GM12872 (cell line): ENCODE data around the gene NEDD4.

Experiments used
- CTCF ChIP-seq: IDR thresholded peaks from 3 replicates; pipeline ENCODE4 v1.5.1; 2011; ENCODE audit warnings: low read depth, mild to moderate bottlenecking, low read length, moderate library complexity; ENCODE audit not compliant: insufficient read depth

NEDD4 gene

GRCh38 chr15:55993111-55993803 lies at the start of gene NEDD4:
Gene NEDD4, minus strand, starts transcription at chr15:55993612. Its CDS starts 57 bp downstream, at chr15:55993555.
- peak; percentile 67 for TF ChIP-seq CTCF

- no peak for TF ChIP-seq CTCF
These were observed 49.1 kb upstream of the NEDD4 start for GRCh38 chr15:56042498-56042897.

GRCh38 chr15:56042031-56042430 lies 48.6 kb upstream of the NEDD4 start:
- no peak for TF ChIP-seq CTCF

- TF ChIP-seq CTCF: no peak
These were observed 46.9 kb upstream of the NEDD4 start for GRCh38 chr15:56040081-56041035.

GRCh38 chr15:56038707-56039106 lies 45.3 kb upstream of the NEDD4 start:
- no peak for TF ChIP-seq CTCF

- no peak for TF ChIP-seq CTCF
These were observed 44.6 kb upstream of the NEDD4 start for GRCh38 chr15:56038015-56038414.

GRCh38 chr15:56036546-56037067 lies 43.2 kb upstream of the NEDD4 start:
- TF ChIP-seq CTCF: no peak
